H9 (cell line): ENCODE data around the gene SEPTIN12. TPM values are rescaled to one million over a fixed set of nuclear protein-coding genes. Genes with fewer than 3 reads are reported as not detected.

ENCODE experiments used
- DNase-seq: peaks from one replicate; pipeline ENCODE4 v3.0.0-alpha.2; 2017
- H2AFZ ChIP-seq: one replicate; pipeline ENCODE4 v1.6.1; 2013; ENCODE audit warnings: mild to moderate bottlenecking, low read length, control low read depth, moderate library complexity
- H2AK5ac ChIP-seq: 2 replicates; pipeline ENCODE4 v1.6.1; 2013; ENCODE audit warnings: low read length, control low read depth, mixed read lengths; ENCODE audit not compliant: insufficient read length
- H2BK120ac ChIP-seq: one replicate; pipeline ENCODE4 v1.6.1; 2013; ENCODE audit warnings: low read depth, mild to moderate bottlenecking, low read length, control low read depth, inconsistent platforms; ENCODE audit not compliant: poor library complexity, severe bottlenecking
- H2BK12ac ChIP-seq: 2 replicates; pipeline ENCODE4 v1.6.1; 2013; ENCODE audit warnings: low read length, control low read depth, mixed read lengths, low read depth; ENCODE audit not compliant: insufficient read length
- H2BK15ac ChIP-seq: 2 replicates; pipeline ENCODE4 v1.6.1; 2013; ENCODE audit warnings: low read depth, low read length, control low read depth
- H2BK20ac ChIP-seq: one replicate; pipeline ENCODE4 v1.6.1; 2013; ENCODE audit warnings: low read depth, mild to moderate bottlenecking, low read length, control low read depth, inconsistent platforms; ENCODE audit not compliant: poor library complexity, severe bottlenecking
- H2BK5ac ChIP-seq: 2 replicates; pipeline ENCODE4 v1.6.1; 2013; ENCODE audit warnings: low read length, control low read depth, mixed read lengths; ENCODE audit not compliant: insufficient read length
- H3K14ac ChIP-seq: 2 replicates; pipeline ENCODE4 v1.6.1; 2013; ENCODE audit warnings: low read length, control low read depth; ENCODE audit not compliant: insufficient read depth
- H3K18ac ChIP-seq: 2 replicates; pipeline ENCODE4 v1.6.1; 2013; ENCODE audit warnings: low read depth, mild to moderate bottlenecking, mixed read lengths, low read length, control low read depth; ENCODE audit not compliant: insufficient read length
- H3K23ac ChIP-seq: 2 replicates; pipeline ENCODE4 v1.6.1; 2013; ENCODE audit warnings: low read length, control low read depth, mixed read lengths, low read depth; ENCODE audit not compliant: insufficient read length
- H3K23me2 ChIP-seq: 2 replicates; pipeline ENCODE4 v1.6.1; 2013; ENCODE audit warnings: low read depth, mild to moderate bottlenecking, mixed read lengths, low read length, control low read depth; ENCODE audit not compliant: insufficient read length, poor library complexity, severe bottlenecking
- H3K27ac ChIP-seq: 2 replicates; pipeline ENCODE4 v1.5.1; 2013; ENCODE audit warnings: low read length, control low read depth, mixed read lengths, low read depth; ENCODE audit not compliant: insufficient read length
- H3K27me3 ChIP-seq: 2 replicates; pipeline ENCODE4 v1.6.1; 2013; ENCODE audit warnings: low read length, control low read depth, inconsistent platforms; ENCODE audit not compliant: insufficient read depth
- H3K4ac ChIP-seq: 2 replicates; pipeline ENCODE4 v1.6.1; 2013; ENCODE audit warnings: low read depth, mild to moderate bottlenecking, control low read depth, inconsistent platforms, low read length, moderate library complexity
- H3K4me1 ChIP-seq: 2 replicates; pipeline ENCODE4 v1.6.1; 2013; ENCODE audit warnings: low read length, control low read depth, inconsistent platforms; ENCODE audit not compliant: insufficient read depth
- H3K4me2 ChIP-seq: 2 replicates; pipeline ENCODE4 v1.6.1; 2013; ENCODE audit warnings: low read length, control low read depth, mixed read lengths; ENCODE audit not compliant: insufficient read length, insufficient read depth
- H3K56ac ChIP-seq: 2 replicates; pipeline ENCODE4 v1.6.1; 2013; ENCODE audit warnings: low read depth, mild to moderate bottlenecking, mixed read lengths, low read length, control low read depth; ENCODE audit not compliant: insufficient read length
- H3K79me1 ChIP-seq: 2 replicates; pipeline ENCODE4 v1.6.1; 2013; ENCODE audit warnings: low read depth, mild to moderate bottlenecking, moderate library complexity, low read length, control low read depth, inconsistent platforms; ENCODE audit not compliant: insufficient read depth, poor library complexity, severe bottlenecking
- H3K79me2 ChIP-seq: 2 replicates; pipeline ENCODE4 v1.6.1; 2013; ENCODE audit warnings: low read length, control low read depth, inconsistent platforms; ENCODE audit not compliant: insufficient read depth
- H3K9ac ChIP-seq: 2 replicates; pipeline ENCODE4 v1.6.1; 2013; ENCODE audit warnings: low read length, control low read depth, mixed read lengths; ENCODE audit not compliant: insufficient read length; ENCODE audit errors: extremely low read depth
- H3K9me3 ChIP-seq: one replicate; pipeline ENCODE4 v1.6.1; 2013; ENCODE audit warnings: low read depth, low read length, inconsistent platforms; ENCODE audit not compliant: control insufficient read depth
- H3T11ph ChIP-seq: one replicate; pipeline ENCODE4 v1.6.1; 2013; ENCODE audit warnings: mild to moderate bottlenecking, low read length, control low read depth, inconsistent platforms
- H4K20me1 ChIP-seq: one replicate; pipeline ENCODE4 v1.6.1; 2013; ENCODE audit not compliant: control insufficient read depth, insufficient read length, insufficient read depth
- H4K5ac ChIP-seq: 2 replicates; pipeline ENCODE4 v1.6.1; 2013; ENCODE audit warnings: low read depth, mild to moderate bottlenecking, mixed read lengths, low read length, control low read depth; ENCODE audit not compliant: insufficient read length
- H4K8ac ChIP-seq: replicated peaks from 2 replicates; pipeline ENCODE4 v1.6.1; 2013; ENCODE audit warnings: low read length, control low read depth, mixed read lengths, low read depth; ENCODE audit not compliant: insufficient read length
- H4K91ac ChIP-seq: 2 replicates; pipeline ENCODE4 v1.6.1; 2013; ENCODE audit warnings: low read depth, mild to moderate bottlenecking, moderate library complexity, mixed read lengths, low read length, control low read depth; ENCODE audit not compliant: insufficient read length
- H3K27ac Mint-ChIP-seq, 3 experiments: 2 replicates in 2 of 3; 3 replicates in 1 of 3; pipeline ENCODE4 v1.8.0; 2020 to 2021; ENCODE audit warnings: mixed read lengths in 3 of 3, mild to moderate bottlenecking in 1 of 3, moderate library complexity in 1 of 3
- H3K27me3 Mint-ChIP-seq: 2 replicates; pipeline ENCODE4 v1.8.0; 2021; ENCODE audit warnings: low read depth, mild to moderate bottlenecking, moderate library complexity, mixed read lengths
- H3K36me3 Mint-ChIP-seq, 3 experiments: 2 replicates in 2 of 3; 3 replicates in 1 of 3; pipeline ENCODE4 v1.8.0; 2020 to 2021; ENCODE audit warnings: low read depth in 3 of 3, mixed read lengths in 3 of 3; ENCODE audit not compliant: insufficient read depth in 1 of 3
- H3K4me1 Mint-ChIP-seq, 2 experiments: 2 replicates each; pipeline ENCODE4 v1.8.0; 2020; ENCODE audit warnings: mixed read lengths in 2 of 2
- H3K4me3 Mint-ChIP-seq, 2 experiments: 2 replicates in 1 of 2; 3 replicates in 1 of 2; pipeline ENCODE4 v1.8.0; 2020 to 2021; ENCODE audit warnings: mild to moderate bottlenecking in 2 of 2, mixed read lengths in 2 of 2, moderate library complexity in 1 of 2
- H3K9me3 Mint-ChIP-seq, 2 experiments: 2 replicates in 1 of 2; 3 replicates in 1 of 2; pipeline ENCODE4 v1.8.0; 2020; ENCODE audit warnings: mild to moderate bottlenecking in 2 of 2, mixed read lengths in 2 of 2, moderate library complexity in 1 of 2
- CTCF ChIP-seq: fragments of 200-600 bp; sonication (generic); conservative IDR thresholded peaks from 3 replicates; pipeline ENCODE4 v1.8.0; 2021; ENCODE audit warnings: antibody characterized with exemption, mild to moderate bottlenecking
- whole genome bisulfite sequencing: extraction: QIAGEN DNeasy Blood & Tissue Kit; methylation state at CpG from one replicate; pipeline ENCODE4 v1.1.7; 2013; ENCODE audit warnings: missing lambda C conversion rate, low lambda C conversion rate, mixed read lengths; ENCODE audit not compliant: insufficient read length; ENCODE audit errors: extremely low coverage; 5-methylcytosine and 5-hydroxymethylcytosine counted together
- total RNA-seq: library from RNA; stranded (reverse); gene quantifications from 2 replicates; pipeline ENCODE4 v1.2.1, GENCODE V29; 2021

SEPTIN12 gene
- total RNA-seq, 1 experiment from 2014 or later, result 0.48 TPM

DNA sequence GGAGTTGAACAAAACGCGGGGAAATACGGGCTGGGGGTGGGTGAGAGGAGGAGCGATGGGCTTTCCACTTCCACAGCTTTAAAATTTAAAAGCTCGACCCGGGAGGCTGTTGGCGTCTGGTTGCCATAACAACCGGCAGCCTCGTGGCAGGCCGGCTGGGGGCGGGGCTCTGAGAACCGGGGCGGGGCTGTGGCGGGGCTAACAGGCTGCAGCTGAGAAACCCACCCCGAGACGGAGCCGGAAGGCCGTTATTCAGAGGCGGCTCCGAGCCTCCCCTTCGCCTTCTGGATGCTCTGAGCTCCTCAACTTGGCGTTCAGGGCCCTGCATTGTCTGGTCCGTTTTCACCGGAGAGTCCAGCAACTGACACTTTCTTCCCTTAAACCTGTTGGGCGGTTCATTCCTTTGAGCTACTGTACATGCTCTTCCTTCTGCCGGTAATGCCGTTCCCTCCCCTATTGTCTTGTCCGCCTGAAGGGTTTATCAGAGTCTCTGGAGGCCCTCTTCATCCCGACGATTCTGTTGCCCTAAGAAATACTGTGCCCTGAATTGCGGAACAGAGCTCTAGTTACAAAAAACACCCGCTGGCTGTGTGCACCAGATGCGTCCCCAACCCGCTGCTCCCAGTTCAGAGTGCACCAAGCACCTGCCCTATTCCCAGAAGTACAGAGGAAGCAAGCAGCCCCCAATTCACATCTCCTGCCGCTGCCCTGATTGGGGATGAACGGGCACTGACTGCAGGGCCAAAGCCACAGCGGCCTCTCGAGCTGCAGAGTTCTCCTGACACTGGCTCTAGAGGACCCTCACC, 53.2 kb downstream of the SEPTIN12 start:
- DNase-seq, result peak; percentile 91
- Mint-ChIP-seq H3K4me3 (peak overlapping the region; percentile 92 to 97), H3K9me3 (no peaks in the 10 kb centered on the region; a peak in 1 of 5 replicates), H3K4me1 (peaks cover 8 to 12% of the 10 kb centered on the region in 2 experiments), H3K36me3 (peaks cover 0 to 9% (median 8%) of the 10 kb centered on the region in 3 experiments; a peak in 5 of 7 replicates), H3K27me3 (peaks cover 4% of the 10 kb centered on the region), H3K27ac (peak overlapping the region; percentile 96 to 97 (median 96))
- Histone ChIP-seq H2BK15ac (no peak overlapping the region), H3K4me1 (no peaks in the 10 kb centered on the region), H2AFZ (peak overlapping the region; percentile 59), H2BK120ac (no peak overlapping the region), H2BK5ac (no peak overlapping the region), H2AK5ac (no peak overlapping the region), H4K91ac (no peak overlapping the region), H2BK20ac (no peak overlapping the region), H3K27me3 (no peaks in the 10 kb centered on the region), H3K4ac (no peak overlapping the region), H3K56ac (no peak overlapping the region), H3K18ac (peak overlapping the region; percentile 10), H3T11ph (no peak overlapping the region), H3K9ac (peak overlapping the region; percentile 44), H3K27ac (no peak overlapping the region), H4K5ac (no peak overlapping the region), H3K23ac (no peak overlapping the region), H3K23me2 (peaks cover 9% of the 10 kb centered on the region), H3K9me3 (no peaks in the 10 kb centered on the region), H4K8ac (no peak overlapping the region), H3K4me2 (peak overlapping the region; percentile 94), H4K20me1 (no peaks in the 10 kb centered on the region), H2BK12ac (no peak overlapping the region), H3K79me1 (peaks cover 3% of the 10 kb centered on the region), H3K14ac (no peak overlapping the region), H3K79me2 (peaks cover 4% of the 10 kb centered on the region; the same call in 1 of the 2 replicates)
- no CpG with 5 or more reads among the region's 38 CpGs for WGBS
- TF ChIP-seq CTCF, result no peak
